ENCODE results near the gene SEPHS1. TPM values are rescaled to one million over a fixed set of nuclear protein-coding genes. Genes with fewer than 3 reads are reported as not detected.

The SEPHS1 gene
- total RNA-seq, 6 experiments from 2014 or later = 25.4 to 32.1 (median 29.3) TPM

DNA sequence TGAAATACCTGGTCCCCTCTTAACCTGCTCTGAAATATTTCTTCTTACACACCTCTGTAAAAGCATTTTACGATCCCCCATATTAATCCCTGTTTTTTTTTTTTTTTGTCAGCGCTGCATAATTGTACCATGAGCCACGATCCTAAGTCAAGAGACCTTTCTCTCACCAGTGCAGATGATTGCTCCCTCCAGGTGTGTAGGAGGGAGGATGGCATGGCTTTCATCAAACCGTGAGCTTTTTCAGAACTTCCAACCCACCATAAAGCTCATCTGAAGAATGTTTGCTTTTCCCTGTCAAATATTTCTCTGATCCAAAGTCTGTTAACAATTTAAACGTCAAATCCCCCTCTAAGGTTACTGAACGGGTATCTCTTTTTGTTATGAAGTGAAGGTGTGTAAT is 28.2 kb upstream of the SEPHS1 start:
- DNase-seq (no peak), ATAC-seq (no peak)
- H3K36me3 ChIP-seq = no peaks in the 10 kb centered on the region
- WGBS (ENCODE audit: insufficient coverage, low coverage, low lambda C conversion rate, missing lambda C conversion rate) = 37% methylated on average over 6 of the region's 6 CpGs
- no peaks in the 10 kb centered on the region for H3K9me3 ChIP-seq
- H3K27ac ChIP-seq = no peak overlapping the region
- intact Hi-C loops (cut with DNase I) = loop anchor here in 1 of 2 donors (10.0 kb wide), 2 partner anchors 59 to 159 kb away; no protein-coding TSS in a partner anchor
- no peaks in the 10 kb centered on the region for H3K27me3 ChIP-seq
- H3K4me3 ChIP-seq = no peak overlapping the region
- no peaks in the 10 kb centered on the region for H3K4me1 ChIP-seq
- TF ChIP-seq, protein P1, sequence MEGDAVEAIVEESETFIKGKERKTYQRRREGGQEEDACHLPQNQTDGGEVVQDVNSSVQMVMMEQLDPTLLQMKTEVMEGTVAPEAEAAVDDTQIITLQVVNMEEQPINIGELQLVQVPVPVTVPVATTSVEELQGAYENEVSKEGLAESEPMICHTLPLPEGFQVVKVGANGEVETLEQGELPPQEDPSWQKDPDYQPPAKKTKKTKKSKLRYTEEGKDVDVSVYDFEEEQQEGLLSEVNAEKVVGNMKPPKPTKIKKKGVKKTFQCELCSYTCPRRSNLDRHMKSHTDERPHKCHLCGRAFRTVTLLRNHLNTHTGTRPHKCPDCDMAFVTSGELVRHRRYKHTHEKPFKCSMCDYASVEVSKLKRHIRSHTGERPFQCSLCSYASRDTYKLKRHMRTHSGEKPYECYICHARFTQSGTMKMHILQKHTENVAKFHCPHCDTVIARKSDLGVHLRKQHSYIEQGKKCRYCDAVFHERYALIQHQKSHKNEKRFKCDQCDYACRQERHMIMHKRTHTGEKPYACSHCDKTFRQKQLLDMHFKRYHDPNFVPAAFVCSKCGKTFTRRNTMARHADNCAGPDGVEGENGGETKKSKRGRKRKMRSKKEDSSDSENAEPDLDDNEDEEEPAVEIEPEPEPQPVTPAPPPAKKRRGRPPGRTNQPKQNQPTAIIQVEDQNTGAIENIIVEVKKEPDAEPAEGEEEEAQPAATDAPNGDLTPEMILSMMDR (IDR thresholded peaks at IDR 0.05) = no peak
- no peak for TF ChIP-seq POLR2A (IDR thresholded peaks at IDR 0.05)

DNA sequence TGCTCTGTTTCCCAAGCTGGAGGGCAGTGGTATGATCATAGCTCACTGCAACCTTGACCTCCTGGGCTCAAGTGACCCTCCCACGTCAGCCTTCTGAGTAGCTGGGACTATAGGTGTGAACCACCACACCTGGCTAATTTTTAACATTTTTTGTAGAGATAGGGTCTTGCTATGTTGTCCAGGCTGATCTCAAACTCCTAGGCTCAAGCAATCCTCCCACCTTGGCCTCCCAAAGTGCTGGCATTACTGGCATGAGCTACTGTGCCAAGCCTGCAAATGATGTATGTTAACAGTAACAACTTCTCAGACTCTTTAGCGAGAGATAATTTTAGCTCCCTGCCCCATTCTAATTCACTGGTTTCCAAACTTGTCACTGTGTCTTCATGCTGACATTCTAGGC is 27.7 kb upstream of the SEPHS1 start:
- ATAC-seq (no peak), DNase-seq (no peak)
- intact Hi-C loops (cut with DNase I) = loop anchor here in 1 of 2 donors (10.0 kb wide), 2 partner anchors 59 to 159 kb away; no protein-coding TSS in a partner anchor
- Histone ChIP-seq H3K9me3 (no peaks in the 10 kb centered on the region), H3K27ac (no peak overlapping the region), H3K36me3 (no peaks in the 10 kb centered on the region), H3K27me3 (no peaks in the 10 kb centered on the region), H3K4me1 (no peaks in the 10 kb centered on the region), H3K4me3 (no peak overlapping the region)
- WGBS (ENCODE audit: insufficient coverage, low coverage, low lambda C conversion rate, missing lambda C conversion rate) = 55% methylated on average over 1 of the region's 2 CpGs
- TF ChIP-seq POLR2A (IDR thresholded peaks at IDR 0.05) = no peak
- TF ChIP-seq, protein P1 (IDR thresholded peaks at IDR 0.05) = no peak

DNA sequence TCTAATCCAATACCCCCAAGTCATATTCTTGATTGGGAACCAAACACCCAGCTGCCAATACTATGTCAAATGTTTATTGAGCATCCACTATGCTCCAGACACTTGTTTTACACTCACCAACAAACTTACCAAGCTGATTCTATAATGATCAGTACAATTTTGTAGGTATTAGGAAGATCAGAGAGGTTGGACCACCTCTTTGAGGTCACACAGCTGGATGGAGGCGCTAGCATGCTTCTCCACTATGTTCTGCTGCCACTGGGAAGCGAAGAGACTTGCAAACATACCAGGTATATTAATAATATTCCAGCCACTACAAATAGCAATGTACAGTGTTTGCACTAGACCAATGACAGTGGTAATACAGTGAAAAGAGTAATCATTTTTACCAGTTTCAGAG is 25.6 kb upstream of the SEPHS1 start:
- Histone ChIP-seq H3K4me3 (no peak overlapping the region), H3K36me3 (no peaks in the 10 kb centered on the region), H3K27ac (no peak overlapping the region), H3K4me1 (no peaks in the 10 kb centered on the region), H3K9me3 (no peaks in the 10 kb centered on the region), H3K27me3 (no peaks in the 10 kb centered on the region)
- intact Hi-C loops (cut with DNase I) = loop anchor here in 1 of 2 donors (10.0 kb wide), 2 partner anchors 61 to 161 kb away; no protein-coding TSS in a partner anchor
- ATAC-seq (no peak), DNase-seq (no peak)
- WGBS (ENCODE audit: insufficient coverage, low coverage, low lambda C conversion rate, missing lambda C conversion rate) = 74% methylated on average over 2 of the region's 2 CpGs
- TF ChIP-seq, protein P1 (IDR thresholded peaks at IDR 0.05) = no peak
- TF ChIP-seq POLR2A (IDR thresholded peaks at IDR 0.05) = no peak

DNA sequence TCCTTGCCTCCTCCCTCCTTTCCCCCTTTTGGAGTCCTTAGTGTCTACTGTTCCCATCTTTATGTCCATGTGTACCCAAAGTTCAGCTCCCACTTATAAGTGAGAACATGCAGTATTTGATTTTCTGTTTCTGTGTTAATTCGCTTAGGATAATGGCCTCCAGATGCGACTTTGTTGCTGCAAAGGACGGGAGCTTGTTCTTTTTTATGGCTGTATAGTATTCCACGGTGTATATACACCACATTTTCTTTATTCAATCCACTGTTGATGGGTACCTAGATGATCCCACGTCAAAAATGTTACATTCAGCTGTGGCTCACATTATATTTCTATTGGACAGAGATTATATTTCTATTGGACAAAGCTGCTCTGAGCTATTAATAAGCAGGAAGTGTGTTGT is 24.4 kb upstream of the SEPHS1 start:
- H3K4me3 ChIP-seq = no peak overlapping the region
- no peaks in the 10 kb centered on the region for H3K27me3 ChIP-seq
- intact Hi-C loops (cut with DNase I) = loop anchor here in 1 of 2 donors (10.0 kb wide), 2 partner anchors 62 to 162 kb away; no protein-coding TSS in a partner anchor
- TF ChIP-seq, protein P1 (IDR thresholded peaks at IDR 0.05) = no peak
- TF ChIP-seq POLR2A (IDR thresholded peaks at IDR 0.05) = no peak
- no peaks in the 10 kb centered on the region for H3K36me3 ChIP-seq
- 77% methylated on average over 5 of the region's 5 CpGs for WGBS (ENCODE audit: insufficient coverage, low coverage, low lambda C conversion rate, missing lambda C conversion rate)
- H3K27ac ChIP-seq = no peak overlapping the region
- DNase-seq = no peak
- no peaks in the 10 kb centered on the region for H3K4me1 ChIP-seq
- no peaks in the 10 kb centered on the region for H3K9me3 ChIP-seq
- ATAC-seq = no peak

Data from right lobe of liver (tissue), 6 donors.